HG02610 (cell line): ENCODE results near the gene SAMD11.

Experiments used
- ATAC-seq: cut with Tn5 transposase; IDR thresholded peaks from one replicate; pipeline ENCODE4 v1.9.1; 2021; ENCODE audit warnings: mild to moderate bottlenecking, moderate library complexity; ENCODE audit not compliant: unreplicated experiment

Gene SAMD11

DNA sequence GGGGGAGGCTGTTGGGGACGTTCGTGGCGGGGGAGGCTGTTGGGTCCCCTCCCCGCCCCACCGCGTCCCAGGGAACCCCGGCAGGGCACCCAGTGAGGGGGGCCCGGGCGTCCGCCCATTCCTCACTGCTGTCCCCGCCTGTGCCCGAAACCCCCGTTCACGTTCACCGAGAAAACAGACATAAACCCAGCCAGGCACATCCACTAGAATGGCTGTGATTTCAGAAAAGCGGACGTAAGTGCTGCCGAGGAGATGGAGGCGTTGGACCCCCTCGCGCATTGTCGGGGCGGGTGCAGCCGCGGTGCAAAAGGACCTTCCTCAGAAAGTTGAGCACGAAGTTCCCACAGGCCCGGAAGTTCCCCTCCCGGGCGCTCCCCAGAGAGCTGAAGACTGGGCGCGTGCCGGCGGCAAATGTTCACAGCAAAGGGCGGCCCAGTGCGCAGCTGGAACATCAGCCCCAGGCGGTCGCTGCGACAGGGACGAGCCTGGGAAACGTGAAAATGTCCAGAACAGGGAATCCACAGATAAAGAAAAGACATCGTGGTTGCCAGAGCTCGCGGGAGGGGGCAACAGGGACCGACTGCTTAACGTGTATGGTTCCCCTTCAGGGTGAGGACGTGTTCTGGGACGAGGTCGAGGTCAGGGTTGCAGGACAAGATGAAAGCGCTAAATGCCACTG, 18.5 kb upstream of the SAMD11 start:
- ATAC-seq, result no peak

DNA sequence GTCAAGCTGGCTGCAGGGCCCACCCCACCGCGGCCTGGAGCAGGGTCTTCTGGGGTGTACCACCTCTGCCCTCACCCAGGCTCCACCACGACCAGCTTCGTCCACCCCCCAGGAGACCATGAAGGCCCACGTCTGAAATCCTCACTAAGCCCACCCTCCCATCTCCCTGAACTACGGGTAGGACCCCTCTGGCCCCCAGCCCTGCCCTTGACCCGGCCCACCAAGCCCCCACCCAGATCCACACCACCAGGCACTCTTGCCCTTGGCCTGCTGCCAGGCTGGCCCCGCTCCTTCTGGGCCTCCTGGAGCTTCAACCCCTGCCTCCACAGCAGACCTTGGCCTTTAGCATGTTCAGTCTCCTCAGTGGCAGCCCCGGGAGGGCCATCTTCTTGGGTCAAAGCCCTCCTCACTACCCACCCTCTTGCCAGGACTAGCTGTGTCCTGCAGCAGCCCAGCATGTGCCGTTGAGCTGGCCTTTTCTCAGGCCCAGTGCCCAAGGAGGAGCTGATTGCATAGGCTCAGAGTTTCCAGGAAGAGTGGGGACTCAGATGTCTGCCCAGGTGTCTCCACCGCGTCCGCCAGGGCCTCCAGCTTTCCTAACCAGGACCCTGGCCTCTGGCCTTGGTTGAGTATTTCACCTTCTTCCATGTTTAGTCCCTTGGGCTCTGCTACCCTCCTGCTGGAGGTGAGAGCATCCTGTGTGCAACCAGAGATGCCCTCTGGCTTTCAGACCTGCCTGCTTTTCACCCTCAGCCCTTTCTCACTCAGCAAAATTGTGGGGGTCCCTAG, 17.7 kb upstream of the SAMD11 start:
- ATAC-seq, result no peak

- ATAC-seq, result no peak
Measured at GRCh38 chr1:906600-907420, 16.9 kb upstream of the SAMD11 start.

DNA sequence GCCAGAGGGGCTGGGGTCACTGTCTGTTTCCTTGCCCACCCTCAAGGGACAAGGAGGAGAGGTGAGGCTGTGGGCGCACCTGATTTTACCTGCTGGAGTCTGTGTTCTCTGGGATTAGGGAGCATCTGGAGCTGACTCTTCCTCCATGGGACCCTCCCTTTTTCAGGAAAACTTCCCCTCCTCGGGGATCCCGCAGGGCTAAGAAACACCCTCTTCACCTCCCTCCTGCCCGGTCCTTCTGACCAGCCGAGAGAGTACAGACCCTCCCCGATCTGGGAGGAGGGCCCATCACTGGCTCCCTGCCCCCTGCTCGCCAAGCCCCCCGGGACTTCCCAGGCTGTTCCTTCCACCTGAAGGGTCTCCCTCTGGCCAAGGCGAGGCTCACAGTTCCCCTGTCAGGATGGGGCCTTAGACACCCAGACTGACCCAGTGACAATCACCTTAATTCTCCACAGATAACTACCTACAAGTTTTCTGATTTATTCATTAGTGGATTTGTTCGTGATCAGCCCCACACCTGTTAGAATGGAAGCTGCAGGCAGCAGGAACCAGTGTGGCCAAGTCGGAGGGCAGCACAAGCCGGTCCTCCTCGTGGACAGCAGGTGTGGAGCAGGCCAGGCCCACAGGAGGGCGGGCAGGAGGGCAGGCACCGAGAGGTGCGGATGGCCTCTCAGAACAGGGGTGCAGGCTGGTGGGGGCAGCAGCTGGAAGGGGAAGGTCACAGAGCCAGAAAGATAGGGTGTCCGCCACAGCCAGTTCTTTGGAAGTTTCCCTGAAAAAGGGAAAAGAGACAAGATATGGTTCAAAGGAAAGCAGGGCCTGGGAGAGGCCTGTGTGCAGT, 15.9 kb upstream of the SAMD11 start:
- no peak for ATAC-seq

DNA sequence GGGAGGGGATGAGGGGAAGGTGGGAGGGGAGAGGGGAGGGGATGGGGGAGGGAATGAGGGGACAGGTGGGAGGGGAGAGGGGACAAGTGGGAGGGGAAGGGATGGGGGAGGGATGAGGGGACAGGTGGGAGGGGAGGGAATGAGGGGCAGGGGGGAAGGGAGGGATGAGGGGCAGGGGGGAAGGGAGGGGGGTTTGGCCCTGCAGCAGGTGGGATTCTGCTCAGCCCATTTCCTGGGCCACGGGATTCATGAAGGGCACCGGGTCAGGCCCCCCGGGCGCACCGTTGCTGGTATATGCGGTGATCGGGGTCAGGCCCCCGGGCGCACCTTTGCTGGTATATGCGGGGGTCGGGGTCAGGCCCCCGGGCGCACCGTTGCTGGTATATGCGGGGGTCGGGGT, 15.1 kb upstream of the SAMD11 start:
- ATAC-seq, result no peak

DNA sequence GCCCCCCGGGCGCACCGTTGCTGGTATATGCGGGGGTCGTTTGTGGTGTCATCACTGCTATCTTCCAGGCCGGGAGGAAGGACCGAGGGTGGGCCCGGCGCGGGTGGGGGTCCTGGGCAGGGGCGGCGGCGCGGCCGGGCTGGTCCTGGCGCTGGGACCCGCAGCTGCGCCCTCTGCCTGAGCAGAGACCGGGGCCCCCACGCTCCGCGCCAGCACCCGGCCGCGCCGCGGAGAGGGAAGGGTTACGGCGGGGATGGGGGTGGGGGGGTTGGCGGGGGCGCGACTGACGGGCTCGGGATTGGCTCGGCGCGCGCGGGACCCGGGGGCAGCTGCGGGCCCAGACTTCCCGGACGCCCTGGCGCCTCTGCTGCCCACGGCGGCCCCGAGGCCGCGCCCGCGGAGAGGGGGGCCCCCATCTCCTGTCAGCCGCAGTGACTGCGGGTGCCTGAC, 13.8 kb upstream of the SAMD11 start:
- ATAC-seq, result no peak

- no peak for ATAC-seq
Measured at GRCh38 chr1:910311-910880, 13.3 kb upstream of the SAMD11 start.

DNA sequence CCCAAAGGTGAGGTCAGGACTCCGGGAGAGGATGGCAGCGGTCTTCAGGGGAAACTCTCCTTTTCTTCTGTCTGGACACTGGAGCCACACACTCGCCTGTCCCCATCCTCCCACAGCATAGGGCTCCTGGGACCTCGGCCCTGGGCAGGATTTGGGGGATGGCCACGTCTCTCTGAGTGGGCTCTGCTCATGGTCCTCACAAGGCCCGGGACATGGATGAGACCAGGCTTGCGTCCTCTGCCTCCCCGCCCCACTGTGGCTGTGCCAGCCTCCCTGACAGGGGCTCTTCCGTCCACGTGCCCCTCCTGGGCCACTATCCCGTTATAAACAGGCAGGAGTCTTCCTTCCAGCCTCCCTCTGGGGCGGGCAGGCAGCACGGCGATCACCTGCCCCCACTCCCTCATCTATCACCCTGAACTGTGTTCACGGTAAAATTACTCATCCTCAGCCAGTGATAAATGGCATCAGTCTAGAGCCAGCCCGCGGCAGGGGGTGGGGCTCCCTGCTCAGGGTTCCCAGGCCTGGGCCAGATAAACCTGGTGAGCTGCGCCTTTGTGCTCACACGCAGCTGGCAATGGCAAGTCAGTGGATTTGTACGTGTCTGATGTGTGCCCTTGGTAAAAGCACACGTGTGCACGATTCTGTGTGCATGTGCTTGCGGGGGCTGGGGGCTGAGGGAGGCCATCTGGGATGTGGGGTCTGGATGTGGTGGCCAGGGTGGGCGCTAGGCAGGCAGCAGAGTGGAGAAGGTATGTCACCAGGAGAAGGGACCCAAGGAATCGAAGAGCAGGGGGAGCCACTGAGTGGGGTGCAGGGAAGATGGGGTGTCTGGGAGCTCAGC, 12.6 kb upstream of the SAMD11 start:
- ATAC-seq, result no peak

DNA sequence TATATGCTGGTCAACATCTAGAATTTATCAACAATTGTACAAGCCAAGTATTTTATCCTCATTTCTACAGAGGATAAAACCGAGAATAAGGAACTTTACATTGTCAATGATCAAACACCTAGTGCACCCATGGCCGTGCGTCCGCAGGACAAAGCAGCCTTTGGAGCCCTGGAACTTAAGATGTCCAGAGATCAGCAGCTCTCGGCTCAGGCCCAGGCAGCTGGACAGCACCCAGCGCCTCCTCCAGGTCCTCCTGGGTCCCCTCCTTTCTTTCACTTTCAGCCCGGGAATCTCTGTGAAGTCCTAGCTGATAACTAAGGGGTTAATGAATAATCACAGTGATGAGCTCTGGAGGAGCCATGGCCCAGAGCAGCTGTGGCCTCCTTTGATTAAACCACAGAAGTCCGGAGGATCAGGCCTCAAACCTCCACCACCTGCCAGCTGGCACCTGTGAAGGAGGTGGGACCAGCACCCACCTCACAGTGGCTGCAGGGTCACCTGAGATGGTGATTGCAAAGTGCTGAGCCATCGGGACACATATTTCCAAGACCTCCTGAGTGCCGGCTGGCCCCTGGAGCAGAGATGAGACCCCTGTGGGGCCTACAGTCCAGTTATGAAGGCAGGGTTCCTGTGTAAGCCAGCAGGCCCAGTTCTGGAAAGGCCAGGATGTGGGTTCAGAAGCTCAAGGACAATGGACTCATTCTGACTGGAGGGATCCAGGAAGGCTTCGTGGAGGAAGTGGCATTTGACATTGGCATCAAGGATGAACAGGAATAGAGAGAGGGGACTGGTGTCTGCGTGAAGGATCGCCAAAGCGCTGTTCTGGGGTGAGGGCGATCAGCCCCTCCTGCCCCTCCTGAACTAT, 11.6 kb upstream of the SAMD11 start:
- no peak for ATAC-seq

- ATAC-seq, result no peak
Measured at GRCh38 chr1:912740-913301, 10.9 kb upstream of the SAMD11 start.

DNA sequence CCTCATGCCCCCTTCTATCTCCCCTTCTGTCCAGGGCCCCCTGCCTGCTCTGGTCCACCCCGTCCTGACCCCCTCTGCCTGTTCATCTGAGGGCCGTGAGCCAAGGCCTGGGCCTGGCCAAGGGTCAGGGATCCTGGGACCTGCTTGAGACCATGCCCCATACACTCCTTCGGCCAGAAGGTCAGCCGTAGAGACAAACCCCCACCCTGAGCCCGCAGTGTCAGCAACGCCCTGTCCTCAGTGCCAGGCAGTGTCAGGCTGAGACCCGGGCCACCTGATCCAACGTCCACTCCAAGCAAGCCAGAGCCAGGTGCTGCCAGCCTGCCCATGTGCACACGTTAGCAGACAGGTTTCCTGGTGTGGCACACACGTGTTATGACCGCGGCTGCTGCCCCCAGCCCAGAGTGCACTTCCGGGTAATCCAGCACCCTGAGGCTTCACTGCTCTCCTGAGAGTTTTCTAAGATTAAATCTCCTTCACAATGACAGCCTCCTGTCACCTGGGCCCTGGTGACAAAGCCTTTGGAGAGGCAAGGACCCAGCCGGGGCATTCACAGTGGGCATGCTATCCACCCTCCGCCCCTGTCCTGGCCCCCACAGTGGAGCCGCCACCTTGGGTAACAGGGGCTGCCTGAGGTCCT, 10.1 kb upstream of the SAMD11 start:
- ATAC-seq, result no peak

DNA sequence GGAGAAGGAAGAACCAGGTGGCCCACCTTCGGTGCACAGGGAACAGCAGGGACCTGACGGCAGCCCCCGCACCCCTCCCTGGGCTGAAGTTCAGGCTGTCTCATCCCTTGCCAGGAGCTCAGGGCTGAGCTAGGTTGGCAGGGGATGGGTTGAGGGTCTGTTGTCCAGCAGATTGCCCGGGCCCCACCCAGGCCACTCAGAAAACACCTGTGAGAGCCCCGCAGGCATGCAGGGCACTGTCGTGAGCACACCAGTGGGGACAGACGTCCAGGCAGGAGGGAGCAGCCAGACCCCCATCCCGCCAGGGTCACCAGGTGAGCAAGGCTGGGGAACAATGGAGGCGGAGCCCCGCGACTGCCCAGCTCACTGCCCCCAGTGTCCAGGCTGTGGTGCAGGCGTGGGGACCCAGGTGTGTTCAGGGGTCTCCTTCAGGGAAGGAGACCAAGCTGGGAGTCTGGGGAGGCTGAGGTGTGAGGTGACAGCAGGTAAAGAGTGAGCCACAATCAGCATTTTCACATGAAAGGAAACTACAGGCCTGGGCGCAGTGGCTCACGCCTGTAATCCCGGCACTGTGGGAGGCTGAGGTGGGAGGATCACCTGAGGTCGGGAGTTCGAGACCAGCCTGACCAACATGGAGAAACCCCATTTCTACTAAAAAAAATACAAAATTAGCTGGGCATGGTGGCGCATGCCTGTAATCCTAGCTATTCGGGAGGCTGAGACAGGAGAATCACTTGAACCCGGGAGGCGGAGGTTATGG, 9.4 kb upstream of the SAMD11 start:
- ATAC-seq, result no peak

- no peak for ATAC-seq
Measured at GRCh38 chr1:914891-915280, 8.8 kb upstream of the SAMD11 start.

- no peak for ATAC-seq
Measured at GRCh38 chr1:915295-916172, 8.2 kb upstream of the SAMD11 start.

GRCh38 chr1:916173-917075, 7.3 kb upstream of the SAMD11 start:
- ATAC-seq, result no peak
